ENCODE data around the gene ARPC3. TPM values are rescaled to one million over a fixed set of nuclear protein-coding genes. Genes with fewer than 3 reads are reported as not detected.

The ARPC3 gene
- total and polyA plus RNA-seq, 2 of the 4 experiments (the other 2 are of a cell fraction), result 192 to 204 TPM

DNA sequence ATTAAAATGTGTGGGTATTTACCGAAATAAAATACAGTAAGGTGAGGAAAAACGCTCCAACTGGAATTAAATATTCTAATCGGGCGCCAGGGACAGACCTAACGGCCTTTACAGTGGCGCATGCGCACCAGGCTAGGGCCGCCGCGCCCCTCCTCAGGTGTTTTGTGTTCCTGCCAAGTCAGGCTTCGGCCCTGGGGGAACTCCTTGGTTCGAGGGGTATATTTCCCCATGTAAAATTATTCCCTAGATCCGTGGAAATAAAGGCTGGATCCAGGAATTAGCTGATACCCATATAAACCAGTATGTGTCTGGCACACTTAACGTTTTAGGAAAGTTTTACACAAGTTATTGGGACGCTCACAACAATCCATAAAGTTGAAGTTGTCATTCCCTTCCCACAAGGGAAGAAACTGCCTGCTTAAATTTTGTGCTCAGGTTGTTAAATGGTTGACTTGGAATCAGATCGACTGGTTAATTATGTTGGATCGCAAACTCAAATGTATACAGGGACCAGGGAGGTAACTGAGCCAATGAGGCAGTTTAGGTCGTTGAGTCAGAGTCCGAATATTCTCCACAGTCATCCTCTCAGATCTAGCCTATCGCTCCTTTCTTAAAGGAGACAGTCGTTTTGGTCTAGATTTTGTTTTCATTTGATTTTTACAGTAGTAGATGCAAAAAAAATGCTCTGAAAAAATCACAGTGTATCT lies 46.0 kb downstream of the ARPC3 start:
- peak overlapping the region; percentile 40 for H2BK20ac ChIP-seq (ENCODE audit: low read depth, low read length)
- peak overlapping the region; percentile 96 for H3K18ac ChIP-seq (ENCODE audit: low read depth, low read length)
- no peaks in the 10 kb centered on the region; the same call in 1 of the 2 replicates for H3K27me3 ChIP-seq (ENCODE audit: control insufficient read depth, insufficient read depth, low read length)
- ChIA-PET CTCF (no interaction called here), POLR2A (ENCODE audit: unreplicated experiment) (no interaction called here)
- H4K8ac ChIP-seq (ENCODE audit: low read depth in 2 of 2, low read length in 2 of 2), result peak overlapping the region; percentile 99 to 100
- H3K4ac ChIP-seq (ENCODE audit: low read depth, low read length), result peak overlapping the region; percentile 86
- 13% methylated on average over 3 of the region's 21 CpGs; no CpG with 5 or more reads in 1 of the 2 experiments for WGBS, 2 experiments (ENCODE audit: extremely low coverage in 2 of 2, insufficient read length in 1 of 2)
- peak overlapping the region; percentile 94 for H3K14ac ChIP-seq (replicated peaks; ENCODE audit: low read depth, low read length)
- no peaks in the 10 kb centered on the region for H3K9me3 ChIP-seq (ENCODE audit: control insufficient read depth, insufficient read depth, low read length)
- intact Hi-C loops (cut with micrococcal nuclease) (no loop called here), in situ Hi-C loops (cut with MboI; ENCODE audit: low sequenced_read_pairs) (no loop called here), dilution Hi-C loops (cut with HindIII; ENCODE audit: low sequenced_read_pairs, unreplicated experiment) (no loop called here)
- peaks cover 9% of the 10 kb centered on the region for H3K36me3 ChIP-seq (ENCODE audit: control insufficient read depth, insufficient read depth, low read length)
- H2BK120ac ChIP-seq (ENCODE audit: low read depth, low read length), result peak overlapping the region; percentile 93
- peak overlapping the region; percentile 100 for H4K5ac ChIP-seq (ENCODE audit: low read depth, low read length)
- BruUV-seq (replicated peaks), result no TSS peak
- peak overlapping the region; percentile 87 for H3K27ac ChIP-seq (ENCODE audit: insufficient read depth, low read length)
- peak overlapping the region; percentile 10 for H2AK9ac ChIP-seq (replicated peaks; ENCODE audit: low read depth, low read length, poor library complexity)
- H3K4me3 ChIP-seq (ENCODE audit: insufficient read depth, low read depth, low read length), result peak overlapping the region; percentile 82
- peak overlapping the region; percentile 90 for H3K23ac ChIP-seq (ENCODE audit: low read depth, low read length)
- H4K91ac ChIP-seq (ENCODE audit: insufficient read depth, low read depth, low read length), result peak overlapping the region; percentile 97
- H3K9me1 ChIP-seq (ENCODE audit: insufficient read depth, low read length), result peaks cover 3% of the 10 kb centered on the region
- ATAC-seq (ENCODE audit: low read depth), result peak; percentile 80
- peak overlapping the region; percentile 99 for H3K4me2 ChIP-seq (ENCODE audit: low read depth, low read length)
- peak overlapping the region; percentile 98 for H2AFZ ChIP-seq (replicated peaks; ENCODE audit: low read length, poor library complexity)
- peaks cover 13 to 40% of the 10 kb centered on the region in 2 experiments for H3K79me1 ChIP-seq (ENCODE audit: low read depth in 1 of 2, low read length in 2 of 2)
- peak overlapping the region; percentile 90 for H3K9ac ChIP-seq (ENCODE audit: low read depth, low read length)
- peak overlapping the region; percentile 98 for H2BK15ac ChIP-seq (ENCODE audit: low read depth, low read length)
- peak overlapping the region; percentile 100 for H3K56ac ChIP-seq (ENCODE audit: extremely low read depth, insufficient read depth, low read length)
- H2AK5ac ChIP-seq (ENCODE audit: low read depth, low read length), result peak overlapping the region; percentile 86
- peak overlapping the region; percentile 96 for H2BK5ac ChIP-seq (ENCODE audit: low read depth, low read length, poor library complexity, severe bottlenecking)
- H4K20me1 ChIP-seq (ENCODE audit: insufficient read depth, low read length), result 0 out of 2 replicates have a peak, but pooled peaks cover 3% of the 10 kb centered on the region
- DNase-seq, result peak; percentile 40
- H3K4me1 ChIP-seq (ENCODE audit: control insufficient read depth, insufficient read depth, low read length), result peaks cover 3% of the 10 kb centered on the region; the same call in 1 of the 2 replicates
- TF ChIP-seq NFE2L2 (IDR thresholded peaks at IDR 0.05; ENCODE audit: low read depth, low read length), result no peak
- no peak for TF ChIP-seq SMC3 (IDR thresholded peaks at IDR 0.05; ENCODE audit: low read depth, low read length)
- no peak for TF ChIP-seq RFX5 (IDR thresholded peaks at IDR 0.05; ENCODE audit: low read depth, low read length)
- TF ChIP-seq, protein P1, sequence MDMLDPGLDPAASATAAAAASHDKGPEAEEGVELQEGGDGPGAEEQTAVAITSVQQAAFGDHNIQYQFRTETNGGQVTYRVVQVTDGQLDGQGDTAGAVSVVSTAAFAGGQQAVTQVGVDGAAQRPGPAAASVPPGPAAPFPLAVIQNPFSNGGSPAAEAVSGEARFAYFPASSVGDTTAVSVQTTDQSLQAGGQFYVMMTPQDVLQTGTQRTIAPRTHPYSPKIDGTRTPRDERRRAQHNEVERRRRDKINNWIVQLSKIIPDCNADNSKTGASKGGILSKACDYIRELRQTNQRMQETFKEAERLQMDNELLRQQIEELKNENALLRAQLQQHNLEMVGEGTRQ (IDR thresholded peaks at IDR 0.05; ENCODE audit: low read depth, low read length), result no peak
- TF ChIP-seq CEBPB (IDR thresholded peaks at IDR 0.05; ENCODE audit: low read depth, low read length), result no peak
- TF ChIP-seq FOS (IDR thresholded peaks at IDR 0.05; ENCODE audit: low read depth, low read length), result no peak
- TF ChIP-seq BHLHE40 (IDR thresholded peaks at IDR 0.05; ENCODE audit: low read depth, low read length), result no peak
- TF ChIP-seq POLR2A (IDR thresholded peaks at IDR 0.05; ENCODE audit: low read depth, low read length), result no peak
- TF ChIP-seq RAD21 (IDR thresholded peaks at IDR 0.05; ENCODE audit: low read length), result no peak
- TF ChIP-seq, protein P2, sequence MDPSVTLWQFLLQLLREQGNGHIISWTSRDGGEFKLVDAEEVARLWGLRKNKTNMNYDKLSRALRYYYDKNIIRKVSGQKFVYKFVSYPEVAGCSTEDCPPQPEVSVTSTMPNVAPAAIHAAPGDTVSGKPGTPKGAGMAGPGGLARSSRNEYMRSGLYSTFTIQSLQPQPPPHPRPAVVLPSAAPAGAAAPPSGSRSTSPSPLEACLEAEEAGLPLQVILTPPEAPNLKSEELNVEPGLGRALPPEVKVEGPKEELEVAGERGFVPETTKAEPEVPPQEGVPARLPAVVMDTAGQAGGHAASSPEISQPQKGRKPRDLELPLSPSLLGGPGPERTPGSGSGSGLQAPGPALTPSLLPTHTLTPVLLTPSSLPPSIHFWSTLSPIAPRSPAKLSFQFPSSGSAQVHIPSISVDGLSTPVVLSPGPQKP (IDR thresholded peaks at IDR 0.05; ENCODE audit: borderline replicate concordance, low read depth, low read length), result no peak
- TF ChIP-seq MAZ (IDR thresholded peaks at IDR 0.05; ENCODE audit: borderline replicate concordance, low read depth, low read length), result no peak
- no peak for TF ChIP-seq MXI1 (IDR thresholded peaks at IDR 0.05; ENCODE audit: borderline replicate concordance, low read depth, low read length)
- no peak for TF ChIP-seq RCOR1 (IDR thresholded peaks at IDR 0.05; ENCODE audit: insufficient replicate concordance, low read length)
- no peak for TF ChIP-seq MAFK (IDR thresholded peaks at IDR 0.05; ENCODE audit: low read depth, low read length)
- no peak for TF ChIP-seq CHD1 (IDR thresholded peaks at IDR 0.05; ENCODE audit: low read depth, low read length)

All from IMR-90 (cell line).